ENCODE measurements around the gene VAT1. TPM values are rescaled to one million over a fixed set of nuclear protein-coding genes. Genes with fewer than 3 reads are reported as not detected.
A peak's percentile ranks its signal among the peaks of the same experiment; 100 is the strongest.

VAT1 gene
- total and polyA plus RNA-seq, 9 of the 15 experiments (the other 6 are each of a cell fraction or from before 2014, with no cell fraction given), result 29.4 to 153 (median 66.7) TPM

- no peak for TF ChIP-seq PBX2 (CRISPR knock-in tag; IDR thresholded peaks at IDR 0.05; ENCODE audit: low read depth)
- TF ChIP-seq PBX2 (tag; conservative IDR thresholded peaks at IDR 0.05; ENCODE audit: low read depth), result no peak; the same call in 1 of the 2 replicates
- TF ChIP-seq ZBTB33 (CRISPR knock-in tag; IDR thresholded peaks at IDR 0.05), result peak; percentile 71
- no peak for TF ChIP-seq MLX (CRISPR knock-in tag; conservative IDR thresholded peaks at IDR 0.05)
- TF ChIP-seq U2AF1 (optimal IDR thresholded peaks at IDR 0.05; ENCODE audit: low read depth, low read length), result no peak
- TF ChIP-seq EGR1 (conservative IDR thresholded peaks at IDR 0.05), result peak; percentile 81
- TF ChIP-seq ZNF707 (CRISPR knock-in tag; conservative IDR thresholded peaks at IDR 0.05), result no peak
- TF ChIP-seq BRF2 (IDR thresholded peaks at IDR 0.05; ENCODE audit: borderline replicate concordance, insufficient read depth, insufficient read length), result no peak
- TF ChIP-seq CHAMP1 (IDR thresholded peaks at IDR 0.05), result no peak
- peak in 1 of 2 experiments; percentile 55; a peak in 1 of 3 replicates for TF ChIP-seq CBX3 (IDR thresholded peaks at IDR 0.05; ENCODE audit: borderline replicate concordance in 1 of 2, low read length in 2 of 2)
- TF ChIP-seq IFI16 (CRISPR knock-in tag; IDR thresholded peaks at IDR 0.05), result no peak
- no peak for TF ChIP-seq SAFB (IDR thresholded peaks at IDR 0.05; ENCODE audit: borderline replicate concordance, low read depth, low read length)
- no peak for TF ChIP-seq HNRNPK (IDR thresholded peaks at IDR 0.05; ENCODE audit: low read depth, low read length, poor library complexity, severe bottlenecking)
- TF ChIP-seq SRSF9 (IDR thresholded peaks at IDR 0.05; ENCODE audit: borderline replicate concordance, low read depth, low read length), result no peak
- peak; percentile 66 for TF ChIP-seq RBFOX2 (IDR thresholded peaks at IDR 0.05; ENCODE audit: low read depth, low read length)
- TF ChIP-seq ZNF584 (CRISPR knock-in tag; IDR thresholded peaks at IDR 0.05; ENCODE audit: low read depth), result no peak
- no peak for TF ChIP-seq CHD2 (IDR thresholded peaks at IDR 0.05; ENCODE audit: low read depth, low read length)
Observed at GRCh38 chr17:43024407-43025289, 2.5 kb upstream of the VAT1 start, which contains the start of gene RND2 (continued).

Data from K562 (cell line).